Central memory CD8-positive, alpha-beta T cell (primary cell): ENCODE data around the gene GPR151.

Source experiments
- ATAC-seq: fragments of 150-1000 bp; cut with Tn5 transposase; replicated peaks from 2 replicates; pipeline ENCODE4 v1.10.0; 2022; ENCODE audit warnings: mild to moderate bottlenecking, moderate FRiP score, moderate number of reproducible peaks; ENCODE audit not compliant: poor library complexity, severe bottlenecking; ENCODE audit errors: extremely low read depth
- DNase-seq, 2 donors: peaks; one replicate each; pipeline ENCODE4 v3.0.0; 2021; ENCODE audit warnings: low spot score in 2 of 2
- H3K27ac Mint-ChIP-seq: one replicate; pipeline ENCODE4 v1.8.0; 2022; ENCODE audit warnings: low read depth, mild to moderate bottlenecking, moderate library complexity, mixed read lengths
- H3K27me3 Mint-ChIP-seq: one replicate; pipeline ENCODE4 v1.8.0; 2022; ENCODE audit warnings: mixed read lengths
- H3K36me3 Mint-ChIP-seq: one replicate; pipeline ENCODE4 v1.8.0; 2022; ENCODE audit warnings: mild to moderate bottlenecking, moderate library complexity, mixed read lengths; ENCODE audit not compliant: insufficient read depth
- H3K4me1 Mint-ChIP-seq: one replicate; pipeline ENCODE4 v1.8.0; 2022; ENCODE audit warnings: mixed read lengths
- H3K4me3 Mint-ChIP-seq: one replicate; pipeline ENCODE4 v1.8.0; 2022; ENCODE audit warnings: mild to moderate bottlenecking, moderate library complexity, mixed read lengths
- H3K9me3 Mint-ChIP-seq: one replicate; pipeline ENCODE4 v1.8.0; 2022; ENCODE audit warnings: mixed read lengths

Gene GPR151

DNA sequence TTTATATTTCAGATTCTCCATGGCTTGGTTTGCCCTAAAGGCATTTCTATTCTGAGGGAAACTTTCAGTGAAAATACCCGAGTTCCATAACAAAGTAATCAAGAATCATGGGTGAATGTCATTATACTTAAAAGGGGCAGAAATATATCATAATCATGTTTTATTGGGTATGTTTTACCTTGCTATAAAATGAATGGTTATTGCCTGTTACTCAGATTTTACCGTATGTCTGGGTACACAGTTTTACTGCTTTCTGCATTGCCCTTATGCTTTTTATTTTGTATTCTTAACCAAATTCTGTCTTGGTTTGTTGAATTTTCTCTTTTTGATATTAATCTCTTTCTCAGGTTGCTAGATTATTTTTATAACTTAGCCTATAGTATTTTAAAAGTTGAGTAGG is 2.5 kb downstream of the GPR151 start:
- Mint-ChIP-seq H3K27ac (no peak overlapping the region), H3K27me3 (no peaks in the 10 kb centered on the region), H3K36me3 (peaks cover 32% of the 10 kb centered on the region)

DNA sequence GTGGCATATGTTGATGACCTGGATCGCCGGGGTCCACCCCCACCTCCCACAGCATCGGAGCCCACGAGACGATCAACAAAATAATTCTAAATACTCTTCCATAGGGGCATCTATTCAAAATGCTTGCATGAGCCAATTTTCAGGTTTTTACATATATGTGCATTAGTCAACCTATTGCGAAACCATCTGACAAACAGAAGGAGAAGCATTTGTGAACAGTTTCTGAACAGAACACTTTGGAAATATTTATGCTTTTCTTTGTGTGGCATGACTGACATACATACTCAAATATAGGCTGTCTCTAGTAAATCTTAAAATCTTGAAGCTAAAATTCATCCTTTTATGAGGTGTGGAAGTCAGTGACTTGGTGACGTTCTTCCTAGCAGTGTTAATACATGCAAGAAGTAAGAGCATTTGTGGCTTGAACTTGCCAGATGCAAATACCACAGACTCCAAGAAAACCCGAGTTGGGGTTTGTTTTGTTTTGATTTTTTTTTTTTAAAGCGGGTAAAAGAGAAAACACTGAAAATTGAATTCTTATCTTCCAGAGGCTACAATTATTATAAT is 5.3 kb downstream of the GPR151 start:
- DNase-seq = no peak
- Mint-ChIP-seq H3K9me3 (no peaks in the 10 kb centered on the region), H3K4me3 (no peak overlapping the region), H3K4me1 (no peaks in the 10 kb centered on the region), H3K27ac (no peak overlapping the region), H3K27me3 (no peaks in the 10 kb centered on the region), H3K36me3 (peaks cover 51% of the 10 kb centered on the region)
- no peak for ATAC-seq

More for the DNA sequence above, 2.5 kb downstream of the GPR151 start:
- no peak overlapping the region for H3K4me3 Mint-ChIP-seq
- H3K4me1 Mint-ChIP-seq = no peaks in the 10 kb centered on the region
- ATAC-seq = no peak
- H3K9me3 Mint-ChIP-seq = no peaks in the 10 kb centered on the region
- DNase-seq = no peak

DNA sequence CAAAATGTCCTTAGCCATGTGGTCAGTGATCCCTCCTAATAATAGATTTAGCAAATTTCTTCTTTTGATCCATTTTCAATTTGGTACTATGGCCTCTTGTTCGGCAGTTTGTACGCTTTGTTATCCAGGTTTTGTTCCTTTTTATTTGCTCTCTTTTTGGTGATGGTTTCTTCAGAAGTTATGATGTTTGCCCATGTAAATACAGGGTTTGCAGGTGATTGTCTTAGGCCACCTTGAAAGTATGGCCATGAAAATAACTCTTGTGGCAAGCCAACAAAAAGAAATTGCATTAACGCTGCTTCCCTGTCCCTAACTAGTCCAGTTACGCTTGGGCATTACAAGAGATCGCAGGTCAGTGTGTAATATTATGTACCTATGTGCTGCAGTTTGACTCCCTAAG is 8.6 kb downstream of the GPR151 start:
- no peak overlapping the region for H3K27ac Mint-ChIP-seq
- H3K4me3 Mint-ChIP-seq = no peak overlapping the region
- H3K27me3 Mint-ChIP-seq = no peaks in the 10 kb centered on the region
- peaks cover 63% of the 10 kb centered on the region for H3K36me3 Mint-ChIP-seq
- no peaks in the 10 kb centered on the region for H3K4me1 Mint-ChIP-seq
- DNase-seq (no peak), ATAC-seq (no peak)
- H3K9me3 Mint-ChIP-seq = no peaks in the 10 kb centered on the region

DNA sequence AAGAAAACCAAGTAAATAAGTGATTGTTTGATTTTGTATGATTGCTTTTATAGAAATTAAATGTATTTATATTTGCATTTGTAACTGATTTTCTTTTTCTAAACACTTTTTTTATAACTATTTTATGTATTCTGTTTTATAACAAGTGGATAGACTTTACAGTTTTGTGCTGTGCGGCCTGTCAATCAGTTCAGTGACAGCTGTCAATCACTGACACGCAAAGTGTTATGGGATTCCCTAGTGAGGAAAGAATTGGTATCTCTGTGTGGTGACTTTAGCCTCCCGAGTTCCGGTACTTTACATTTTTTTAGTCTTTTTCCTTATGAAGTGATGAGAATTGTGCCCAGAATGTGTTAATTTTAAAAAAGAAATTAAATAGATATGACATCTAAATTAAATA is 16.3 kb downstream of the GPR151 start:
- peaks cover 25% of the 10 kb centered on the region for H3K36me3 Mint-ChIP-seq
- DNase-seq (no peak), ATAC-seq (no peak)
- H3K4me3 Mint-ChIP-seq = no peak overlapping the region
- no peak overlapping the region for H3K27ac Mint-ChIP-seq
- peaks cover 9% of the 10 kb centered on the region for H3K4me1 Mint-ChIP-seq
- H3K27me3 Mint-ChIP-seq = no peaks in the 10 kb centered on the region
- no peaks in the 10 kb centered on the region for H3K9me3 Mint-ChIP-seq

DNA sequence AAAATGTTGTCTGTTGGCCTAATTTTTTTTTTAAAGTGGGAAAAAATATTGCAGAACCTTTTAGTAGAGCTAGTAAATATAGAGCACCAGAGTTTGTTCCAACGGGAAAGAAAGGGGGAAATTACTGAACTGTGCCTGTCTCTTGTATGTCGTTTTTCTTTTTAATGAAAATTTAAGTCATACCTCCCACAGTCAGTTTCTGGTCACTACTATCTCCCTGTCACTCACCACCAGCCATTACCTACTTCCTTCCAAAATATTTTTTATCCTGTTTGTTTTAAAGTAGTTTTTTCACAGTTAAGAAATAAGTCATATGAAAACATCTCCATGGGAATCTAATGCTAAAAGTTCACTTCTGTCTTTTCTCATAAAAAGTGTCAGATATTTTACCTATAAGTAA is 21.3 kb downstream of the GPR151 start:
- ATAC-seq = no peak
- Mint-ChIP-seq H3K27ac (no peak overlapping the region), H3K4me3 (no peak overlapping the region), H3K9me3 (no peaks in the 10 kb centered on the region), H3K27me3 (no peaks in the 10 kb centered on the region), H3K4me1 (peaks cover 9% of the 10 kb centered on the region), H3K36me3 (peaks cover 19% of the 10 kb centered on the region)
- DNase-seq = no peak

DNA sequence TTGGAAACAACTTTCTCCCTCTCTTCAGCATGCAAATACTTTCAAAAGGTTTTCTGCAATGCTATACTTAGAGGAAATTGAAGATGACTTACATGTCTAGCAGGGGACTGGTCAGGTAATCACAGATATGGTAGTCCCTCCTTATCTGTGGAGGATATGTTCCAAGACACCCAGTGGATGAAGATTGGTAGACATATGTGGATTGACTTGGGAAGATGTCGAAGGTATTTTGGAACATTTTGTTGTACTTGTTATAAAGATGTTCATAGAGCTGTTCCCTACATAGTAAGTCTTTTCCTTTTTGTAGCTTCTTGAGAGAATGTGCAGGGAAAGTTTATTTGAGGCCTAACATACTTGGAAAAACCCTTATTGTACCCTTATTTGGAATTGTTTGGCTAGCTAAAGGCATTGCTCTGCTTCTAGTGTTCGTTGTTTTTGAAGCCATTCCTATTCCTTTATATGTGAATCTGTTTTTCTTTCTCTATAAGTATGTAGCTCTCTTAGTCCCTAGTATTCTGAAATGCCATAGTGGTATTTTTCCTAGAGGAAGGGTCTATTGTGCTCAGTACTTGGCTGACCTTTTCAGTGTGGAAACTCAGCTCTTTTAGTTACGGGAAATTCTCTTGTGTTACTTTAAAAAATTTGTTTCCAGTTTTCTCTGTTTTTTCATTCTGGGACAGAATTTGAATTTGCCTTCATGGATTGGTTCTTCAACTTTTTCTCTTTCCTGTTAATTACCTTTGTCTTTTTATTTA is 25.7 kb downstream of the GPR151 start:
- H3K4me3 Mint-ChIP-seq = no peak overlapping the region
- H3K36me3 Mint-ChIP-seq = peaks cover 28% of the 10 kb centered on the region
- no peaks in the 10 kb centered on the region for H3K9me3 Mint-ChIP-seq
- ATAC-seq = no peak
- H3K27me3 Mint-ChIP-seq = no peaks in the 10 kb centered on the region
- no peak overlapping the region for H3K27ac Mint-ChIP-seq
- H3K4me1 Mint-ChIP-seq = no peaks in the 10 kb centered on the region
- DNase-seq = no peak

DNA sequence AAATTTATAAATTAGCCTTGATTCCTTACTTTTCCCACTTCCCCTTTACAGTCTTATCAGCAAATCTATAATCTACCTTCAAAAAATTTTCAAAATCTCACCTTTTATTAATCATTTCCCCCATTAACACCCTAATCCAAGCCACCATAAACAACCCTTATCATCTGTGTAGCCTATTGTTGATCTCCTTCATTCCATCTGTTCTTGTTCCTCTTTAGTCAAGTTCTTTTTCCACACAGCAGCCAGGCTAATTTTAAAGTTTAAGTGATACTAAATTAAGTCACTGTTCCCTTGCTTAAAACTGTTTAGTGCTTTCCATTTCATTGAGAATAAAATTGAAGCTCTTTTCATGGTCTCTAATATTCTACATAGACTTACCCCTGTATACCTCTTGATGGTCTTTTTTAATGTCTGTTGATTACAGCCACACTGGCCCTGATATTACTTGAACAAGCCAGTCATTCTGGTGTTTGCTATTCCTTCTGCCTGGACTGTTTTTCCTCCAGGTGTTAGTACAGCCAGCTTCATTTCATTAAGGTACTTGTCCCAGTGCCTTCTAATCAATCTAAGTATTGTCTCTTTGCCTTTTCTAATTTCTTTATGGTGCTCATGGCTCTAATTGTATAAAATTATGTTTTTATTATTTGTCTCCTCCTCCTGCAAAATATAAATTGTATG is 31.1 kb downstream of the GPR151 start:
- Mint-ChIP-seq H3K9me3 (no peaks in the 10 kb centered on the region), H3K27me3 (no peaks in the 10 kb centered on the region), H3K4me3 (no peak overlapping the region), H3K27ac (no peak overlapping the region), H3K36me3 (peaks cover 52% of the 10 kb centered on the region), H3K4me1 (no peaks in the 10 kb centered on the region)
- no peak for DNase-seq
- ATAC-seq = no peak

DNA sequence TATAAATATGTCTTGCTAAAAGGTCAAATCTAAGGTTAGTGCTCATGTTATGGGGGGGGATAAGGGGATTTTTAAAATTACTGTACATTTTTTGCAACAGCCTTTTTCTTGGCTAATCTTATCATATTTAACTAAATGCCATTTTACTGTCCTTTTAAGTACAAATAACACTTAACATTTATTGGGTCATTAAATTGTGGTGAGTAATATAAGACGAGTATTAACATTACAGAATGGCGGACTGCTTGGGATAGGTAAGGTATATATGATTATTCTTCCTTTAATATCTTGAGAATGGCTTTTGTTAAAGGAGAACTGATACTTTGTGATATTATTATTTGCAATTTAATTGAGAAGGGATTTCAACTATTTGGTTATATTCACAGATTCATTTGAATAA is 33.2 kb downstream of the GPR151 start:
- H3K4me1 Mint-ChIP-seq = no peaks in the 10 kb centered on the region
- no peaks in the 10 kb centered on the region for H3K27me3 Mint-ChIP-seq
- peaks cover 54% of the 10 kb centered on the region for H3K36me3 Mint-ChIP-seq
- ATAC-seq = no peak
- no peak overlapping the region for H3K27ac Mint-ChIP-seq
- no peaks in the 10 kb centered on the region for H3K9me3 Mint-ChIP-seq
- no peak overlapping the region for H3K4me3 Mint-ChIP-seq
- no peak for DNase-seq

DNA sequence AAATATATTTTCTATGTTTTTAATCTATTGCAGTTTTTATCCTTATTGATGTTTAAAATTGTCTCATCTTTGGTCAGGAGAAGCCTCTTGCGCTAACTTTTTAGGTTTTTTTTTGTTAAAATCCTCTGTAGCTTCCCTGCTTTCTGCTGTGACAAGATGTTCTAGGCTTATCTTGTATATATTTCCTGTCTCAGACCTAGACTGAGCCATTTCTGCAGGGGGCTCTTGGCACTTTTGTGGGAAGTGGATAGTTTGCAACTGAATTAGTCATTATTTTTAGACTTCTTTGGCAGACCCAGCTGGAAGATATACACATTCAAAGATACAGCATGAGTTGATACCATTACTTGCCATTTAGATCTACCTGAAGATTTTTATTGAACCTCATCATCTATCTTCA is 40.1 kb downstream of the GPR151 start:
- ATAC-seq = no peak
- no peaks in the 10 kb centered on the region for H3K4me1 Mint-ChIP-seq
- no peaks in the 10 kb centered on the region for H3K9me3 Mint-ChIP-seq
- H3K27ac Mint-ChIP-seq = no peak overlapping the region
- no peak overlapping the region for H3K4me3 Mint-ChIP-seq
- peaks cover 50% of the 10 kb centered on the region for H3K36me3 Mint-ChIP-seq
- DNase-seq = no peak
- H3K27me3 Mint-ChIP-seq = no peaks in the 10 kb centered on the region

DNA sequence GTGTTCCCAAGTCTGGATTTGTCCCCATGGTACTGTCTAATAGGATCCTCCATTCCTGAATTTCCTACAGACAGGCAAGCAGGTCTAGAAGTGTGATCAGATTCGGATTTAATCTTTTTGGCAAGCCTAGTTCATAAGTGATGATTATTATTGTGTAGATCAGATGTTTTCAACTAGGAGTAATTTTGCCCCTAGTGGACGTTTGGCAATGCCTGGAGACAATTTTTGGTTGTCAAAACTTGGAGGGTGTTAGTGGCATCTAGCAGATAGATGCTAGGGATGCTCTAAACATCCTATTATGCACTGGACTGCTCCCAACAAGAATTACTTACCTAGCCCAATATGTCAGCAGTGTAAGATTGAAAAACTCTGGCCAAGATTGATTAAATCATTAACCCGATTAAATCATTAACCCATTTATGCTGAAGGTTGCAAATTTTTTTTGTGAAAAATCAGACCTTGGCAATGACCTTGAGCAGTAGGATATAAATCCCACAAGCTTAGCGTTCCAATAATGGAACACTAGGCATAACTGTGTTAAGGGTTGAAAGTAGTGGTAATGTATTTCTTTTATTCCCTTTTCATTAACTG is 40.7 kb downstream of the GPR151 start:
- Mint-ChIP-seq H3K4me1 (no peaks in the 10 kb centered on the region), H3K9me3 (no peaks in the 10 kb centered on the region), H3K36me3 (peaks cover 55% of the 10 kb centered on the region), H3K27me3 (no peaks in the 10 kb centered on the region), H3K4me3 (no peak overlapping the region), H3K27ac (no peak overlapping the region)
- ATAC-seq (no peak), DNase-seq (no peak)

DNA sequence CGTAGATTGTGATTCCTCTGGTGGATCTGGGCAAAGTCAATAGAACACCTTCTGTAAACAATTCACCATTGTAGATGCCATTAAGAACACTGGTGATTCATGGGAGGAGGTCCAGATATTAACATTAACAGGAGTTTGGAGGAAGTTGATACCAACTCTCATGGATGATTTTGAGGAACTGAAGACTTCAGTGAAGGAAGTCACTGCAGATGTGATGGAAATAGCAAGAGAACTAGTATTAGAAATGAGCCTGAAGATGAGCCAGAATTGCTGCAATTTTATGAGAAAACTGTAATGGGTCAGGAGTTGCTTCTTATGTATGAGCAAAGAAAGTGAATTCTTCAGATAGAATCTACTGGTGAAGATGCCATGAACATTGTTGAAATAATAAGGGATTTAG is 41.9 kb downstream of the GPR151 start:
- H3K4me1 Mint-ChIP-seq = no peaks in the 10 kb centered on the region
- H3K4me3 Mint-ChIP-seq = no peak overlapping the region
- peaks cover 53% of the 10 kb centered on the region for H3K36me3 Mint-ChIP-seq
- no peaks in the 10 kb centered on the region for H3K9me3 Mint-ChIP-seq
- ATAC-seq (no peak), DNase-seq (no peak)
- H3K27ac Mint-ChIP-seq = no peak overlapping the region
- H3K27me3 Mint-ChIP-seq = no peaks in the 10 kb centered on the region

DNA sequence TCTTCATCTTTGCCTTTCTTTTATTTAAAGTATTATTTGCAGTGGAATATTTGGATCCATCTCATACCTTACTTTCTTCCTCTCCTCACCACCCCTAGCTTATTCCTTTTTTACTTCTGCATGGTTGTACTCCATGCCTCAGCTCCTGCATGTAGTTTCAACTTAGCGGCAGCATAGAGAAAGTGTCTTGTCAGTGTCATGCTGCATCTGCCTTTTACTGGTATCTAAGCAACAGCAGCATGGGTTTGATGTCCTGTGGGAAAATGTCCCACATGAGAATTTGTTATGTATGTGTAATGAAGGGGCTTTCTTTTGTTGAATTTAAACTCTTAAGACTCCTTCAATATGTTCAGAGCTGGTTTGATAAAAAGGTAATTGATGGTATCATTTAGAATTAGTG is 48.2 kb downstream of the GPR151 start:
- peaks cover 72% of the 10 kb centered on the region for H3K36me3 Mint-ChIP-seq
- H3K4me1 Mint-ChIP-seq = peaks cover 34% of the 10 kb centered on the region

More for the DNA sequence above, 48.2 kb downstream of the GPR151 start:
- H3K27ac Mint-ChIP-seq = no peak overlapping the region
- no peak for DNase-seq
- no peaks in the 10 kb centered on the region for H3K27me3 Mint-ChIP-seq
- ATAC-seq = no peak
- H3K9me3 Mint-ChIP-seq = no peaks in the 10 kb centered on the region
- no peak overlapping the region for H3K4me3 Mint-ChIP-seq
